SK-N-SH (cell line): ENCODE results near the gene CYB561D2. TPM values are rescaled to one million over a fixed set of nuclear protein-coding genes. Genes with fewer than 3 reads are reported as not detected.
A peak's percentile ranks its signal among the peaks of the same experiment; 100 is the strongest.

Experiments used
- CTCF ChIA-PET: fragments of 300-600, 350-600 bp; formaldehyde crosslinking; extraction: SDS; loops from one replicate; lab custom pipeline; 2021; lab: Yijun Ruan, JAX
- POLR2A ChIA-PET: fragments of 350-600 bp; sonication (Branson Sonifier 250); formaldehyde crosslinking; extraction: SDS; loops from one replicate; lab custom pipeline; 2020; ENCODE audit warnings: antibody characterized with exemption, inconsistent platforms; lab: Yijun Ruan, JAX
- DNase-seq: peaks from one replicate; pipeline ENCODE4 v3.0.0; 2012
- H2AFZ ChIP-seq: fragments of 200-600 bp; sonication (generic); 2 replicates; pipeline ENCODE4 v1.8.1; 2016; ENCODE audit warnings: antibody characterized with exemption, mild to moderate bottlenecking, low read depth
- H3F3A ChIP-seq: fragments of 200-600 bp; sonication (generic); replicated peaks from 2 replicates; pipeline ENCODE3; 2016; ENCODE audit warnings: antibody characterized with exemption, mild to moderate bottlenecking; ENCODE audit not compliant: insufficient read depth
- H3K27ac ChIP-seq, 2 experiments: fragments of 200-500 bp in 1 of 2; fragments of 200-600 bp in 1 of 2; sonication (Bioruptor generic) in 1 of 2; sonication (generic), shearing (Covaris generic) in 1 of 2; 2 replicates each; pipeline versions ENCODE4 v1.5.1 to v1.6.1; 2014 to 2016; ENCODE audit warnings: low read depth in 2 of 2, inconsistent platforms in 1 of 2, low read length in 1 of 2, mild to moderate bottlenecking in 1 of 2, mixed read lengths in 1 of 2
- H3K27me3 ChIP-seq: fragments of 200-600 bp; sonication (generic), shearing (Covaris generic); 2 replicates; pipeline ENCODE4 v1.6.1; 2016; ENCODE audit warnings: mixed run types; ENCODE audit not compliant: insufficient read depth
- H3K36me3 ChIP-seq, 2 experiments: fragments of 200-500 bp in 1 of 2; fragments of 200-600 bp in 1 of 2; sonication (Bioruptor generic) in 1 of 2; sonication (generic) in 1 of 2; replicated peaks in 1 of 2; 2 replicates each; pipeline versions ENCODE3 to v1.5.1; 2014 to 2016; ENCODE audit warnings: low read length in 1 of 2, mild to moderate bottlenecking in 1 of 2; ENCODE audit not compliant: insufficient read depth in 2 of 2, control insufficient read depth in 1 of 2
- H3K4me1 ChIP-seq, 2 experiments: fragments of 200-500 bp in 1 of 2; fragments of 200-600 bp in 1 of 2; sonication (Bioruptor generic) in 1 of 2; sonication (generic), shearing (Covaris generic) in 1 of 2; 2 replicates each; pipeline versions ENCODE4 v1.5.1 to v1.6.1; 2014 to 2016; ENCODE audit warnings: low read depth in 1 of 2, low read length in 1 of 2, mixed run types in 1 of 2; ENCODE audit not compliant: insufficient read depth in 2 of 2, control insufficient read depth in 1 of 2
- H3K4me2 ChIP-seq: fragments of 200-600 bp; sonication (generic), shearing (Covaris generic); 2 replicates; pipeline ENCODE4 v1.6.1; 2017; ENCODE audit warnings: mixed run types
- H3K4me3 ChIP-seq, 2 experiments: fragments of 200-500 bp in 1 of 2; fragments of 200-600 bp in 1 of 2; sonication (Bioruptor generic) in 1 of 2; sonication (generic), shearing (Covaris generic) in 1 of 2; 2 replicates each; pipeline versions ENCODE4 v1.5.1 to v1.8.1; 2014 to 2016; ENCODE audit warnings: low read depth in 2 of 2, inconsistent platforms in 1 of 2, low read length in 1 of 2, mild to moderate bottlenecking in 1 of 2, mixed read lengths in 1 of 2, moderate library complexity in 1 of 2
- H3K79me2 ChIP-seq: fragments of 200-600 bp; sonication (generic); 2 replicates; pipeline ENCODE4 v1.8.1; 2017; ENCODE audit warnings: mild to moderate bottlenecking; ENCODE audit not compliant: insufficient read depth
- H3K9ac ChIP-seq: fragments of 200-600 bp; sonication (generic); 2 replicates; pipeline ENCODE4 v1.6.1; 2017; ENCODE audit warnings: mixed run types
- H3K9me2 ChIP-seq: fragments of 200-600 bp; sonication (generic); 2 replicates; pipeline ENCODE4 v1.6.1; 2017; ENCODE audit warnings: mixed run types
- H3K9me3 ChIP-seq: fragments of 200-600 bp; sonication (generic); 2 replicates; pipeline ENCODE4 v1.6.1; 2017; ENCODE audit warnings: mixed run types, mild to moderate bottlenecking, moderate library complexity
- H4K20me1 ChIP-seq: fragments of 200-600 bp; sonication (generic); 2 replicates; pipeline ENCODE4 v1.6.1; 2017; ENCODE audit warnings: mild to moderate bottlenecking, mixed run types; ENCODE audit not compliant: insufficient read depth
- CHD2 ChIP-seq: fragments of 150-350 bp; IDR thresholded peaks from 2 replicates; pipeline ENCODE4 v1.6.1; 2018; ENCODE audit warnings: low read length; ENCODE audit not compliant: partially characterized antibody
- ELF1 ChIP-seq: IDR thresholded peaks from 2 replicates; pipeline ENCODE4 v1.4.0; 2012
- EP300 ChIP-seq, 2 experiments: IDR thresholded peaks; 2 replicates each; pipeline versions ENCODE4 v1.4.0 to v1.6.1; 2012; ENCODE audit warnings: borderline replicate concordance in 1 of 2, low read depth in 1 of 2, low read length in 1 of 2
- EZH2phosphoT487 ChIP-seq: fragments of 200-600 bp; sonication (generic); IDR thresholded peaks from 2 replicates; pipeline ENCODE4 v1.6.1; 2017; ENCODE audit warnings: low read depth, mixed run types, mild to moderate bottlenecking, antibody characterized with exemption, moderate library complexity, borderline replicate concordance
- FOSL2 ChIP-seq: IDR thresholded peaks from 2 replicates; pipeline ENCODE4 v1.4.0; 2012; ENCODE audit warnings: low read depth, mild to moderate bottlenecking, moderate library complexity, borderline replicate concordance
- FOXJ3 ChIP-seq: sonication (generic); formaldehyde crosslinking; IDR thresholded peaks from 2 replicates; pipeline ENCODE4 v1.5.1; 2020; ENCODE audit warnings: mild to moderate bottlenecking, missing genetic modification reagents
- GATA2 ChIP-seq: sonication (generic); formaldehyde crosslinking; IDR thresholded peaks from 2 replicates; pipeline ENCODE4 v1.5.0; 2020; ENCODE audit warnings: mild to moderate bottlenecking, missing genetic modification reagents
- JUND ChIP-seq: IDR thresholded peaks from 2 replicates; pipeline ENCODE4 v1.4.0; 2012
- MEF2A ChIP-seq: IDR thresholded peaks from 2 replicates; pipeline ENCODE4 v1.4.0; 2012; ENCODE audit warnings: low read depth, borderline replicate concordance
- NFIC ChIP-seq: IDR thresholded peaks from 2 replicates; pipeline ENCODE4 v1.4.0; 2012; ENCODE audit warnings: borderline replicate concordance
- POLR2AphosphoS5 ChIP-seq: IDR thresholded peaks from 2 replicates; pipeline ENCODE4 v1.6.1; 2012; ENCODE audit warnings: low read depth, low read length
- RXRA ChIP-seq: IDR thresholded peaks from 2 replicates; pipeline ENCODE4 v1.4.0; 2012; ENCODE audit warnings: low read depth, mild to moderate bottlenecking, borderline replicate concordance
- SIN3A ChIP-seq: IDR thresholded peaks from 2 replicates; pipeline ENCODE4 v1.6.1; 2012; ENCODE audit warnings: low read depth, mild to moderate bottlenecking, low read length, moderate library complexity, borderline replicate concordance
- SMC3 ChIP-seq: IDR thresholded peaks from 2 replicates; pipeline ENCODE4 v1.6.1; 2012; ENCODE audit warnings: low read depth, low read length, improper control_type of control experiment
- TAF1 ChIP-seq: IDR thresholded peaks from 2 replicates; pipeline ENCODE4 v1.6.1; 2012; ENCODE audit warnings: low read depth, mild to moderate bottlenecking, low read length, moderate library complexity, borderline replicate concordance
- YY1 ChIP-seq: IDR thresholded peaks from 2 replicates; pipeline ENCODE4 v1.4.0; 2012; ENCODE audit warnings: low read depth, mild to moderate bottlenecking
- WGBS: methylation state at CpG from one replicate; pipeline ENCODE4 v1.1.6; 2017; ENCODE audit warnings: low lambda C conversion rate; 5-methylcytosine and 5-hydroxymethylcytosine counted together
- polyA plus RNA-seq, 3 experiments: library from polyadenylated mRNA; depleted of rRNA; stranded (reverse); fragments of >200 nt; gene quantifications; 2 replicates each; pipeline ENCODE4 v1.2.3, GENCODE V29; 2012
- TF ChIP-seq, protein P1 (sequence below): fragments of 150-350 bp; IDR thresholded peaks from 2 replicates; pipeline ENCODE4 v1.6.1; 2016; ENCODE audit warnings: mild to moderate bottlenecking, low read depth, low read length
- TF ChIP-seq, protein P2 (sequence below): fragments of 200-600 bp; sonication (generic); IDR thresholded peaks from 2 replicates; pipeline ENCODE4 v1.6.1; 2017; ENCODE audit warnings: antibody characterized with exemption, mild to moderate bottlenecking, moderate library complexity
- TF ChIP-seq, protein P3 (sequence below): IDR thresholded peaks from 2 replicates; pipeline ENCODE4; 2012
- TF ChIP-seq, protein P4 (sequence below): IDR thresholded peaks from 2 replicates; pipeline ENCODE4 v1.6.1; 2012; ENCODE audit warnings: mild to moderate bottlenecking, low read depth, low read length, moderate library complexity
- TF ChIP-seq, protein P5 (sequence below): fragments of 150-350 bp; IDR thresholded peaks from 2 replicates; pipeline ENCODE4 v1.6.1; 2017; ENCODE audit warnings: antibody characterized with exemption, low read length, low read depth, borderline replicate concordance

CYB561D2 gene
- polyA plus RNA-seq, 1 of the 3 experiments (the other 2 are of a cell fraction), result 40.7 TPM

DNA sequence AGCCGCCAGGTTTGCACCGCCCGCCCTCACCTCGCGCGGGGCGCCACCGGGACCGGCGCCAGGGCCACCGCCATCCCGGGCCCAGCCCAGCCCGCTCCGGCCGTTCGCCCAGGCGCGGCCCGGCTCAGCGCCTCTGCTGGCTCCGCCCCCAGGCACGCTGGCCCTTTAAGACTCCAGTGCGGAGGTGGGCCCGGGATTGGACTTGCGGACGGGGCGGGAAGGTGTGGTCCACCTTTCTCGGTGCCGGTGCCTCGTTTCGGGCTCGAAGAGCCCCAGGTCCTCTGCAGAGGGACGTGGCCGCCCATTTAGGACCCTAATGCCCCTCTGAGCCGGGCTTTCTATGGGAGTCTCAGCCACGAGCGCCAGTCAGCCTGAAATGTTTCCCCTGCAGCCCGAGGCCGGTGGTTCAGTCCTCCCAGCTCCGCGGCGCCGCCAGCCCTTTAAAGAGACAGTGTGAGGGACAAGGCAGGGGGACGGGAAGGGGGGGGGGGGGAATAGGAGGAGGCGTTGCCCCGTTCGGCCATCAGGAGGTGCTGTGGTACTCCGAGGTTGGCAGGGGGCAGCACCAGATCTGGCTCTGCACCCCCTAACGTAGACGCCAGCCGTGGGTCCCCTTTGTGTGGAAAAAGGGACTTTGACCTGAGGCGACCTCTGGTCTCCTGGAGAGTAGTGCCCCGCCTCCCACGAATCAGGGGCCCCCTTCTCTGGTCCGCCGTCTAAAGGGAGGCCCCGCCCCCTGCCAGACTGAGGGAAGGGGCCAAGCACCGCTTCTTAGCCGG is 29.1 kb upstream of the CYB561D2 start (continued):
- TF ChIP-seq, protein P1, sequence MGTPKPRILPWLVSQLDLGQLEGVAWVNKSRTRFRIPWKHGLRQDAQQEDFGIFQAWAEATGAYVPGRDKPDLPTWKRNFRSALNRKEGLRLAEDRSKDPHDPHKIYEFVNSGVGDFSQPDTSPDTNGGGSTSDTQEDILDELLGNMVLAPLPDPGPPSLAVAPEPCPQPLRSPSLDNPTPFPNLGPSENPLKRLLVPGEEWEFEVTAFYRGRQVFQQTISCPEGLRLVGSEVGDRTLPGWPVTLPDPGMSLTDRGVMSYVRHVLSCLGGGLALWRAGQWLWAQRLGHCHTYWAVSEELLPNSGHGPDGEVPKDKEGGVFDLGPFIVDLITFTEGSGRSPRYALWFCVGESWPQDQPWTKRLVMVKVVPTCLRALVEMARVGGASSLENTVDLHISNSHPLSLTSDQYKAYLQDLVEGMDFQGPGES, result no peak
- TF ChIP-seq ELF1, result no peak
- TF ChIP-seq, protein P2, sequence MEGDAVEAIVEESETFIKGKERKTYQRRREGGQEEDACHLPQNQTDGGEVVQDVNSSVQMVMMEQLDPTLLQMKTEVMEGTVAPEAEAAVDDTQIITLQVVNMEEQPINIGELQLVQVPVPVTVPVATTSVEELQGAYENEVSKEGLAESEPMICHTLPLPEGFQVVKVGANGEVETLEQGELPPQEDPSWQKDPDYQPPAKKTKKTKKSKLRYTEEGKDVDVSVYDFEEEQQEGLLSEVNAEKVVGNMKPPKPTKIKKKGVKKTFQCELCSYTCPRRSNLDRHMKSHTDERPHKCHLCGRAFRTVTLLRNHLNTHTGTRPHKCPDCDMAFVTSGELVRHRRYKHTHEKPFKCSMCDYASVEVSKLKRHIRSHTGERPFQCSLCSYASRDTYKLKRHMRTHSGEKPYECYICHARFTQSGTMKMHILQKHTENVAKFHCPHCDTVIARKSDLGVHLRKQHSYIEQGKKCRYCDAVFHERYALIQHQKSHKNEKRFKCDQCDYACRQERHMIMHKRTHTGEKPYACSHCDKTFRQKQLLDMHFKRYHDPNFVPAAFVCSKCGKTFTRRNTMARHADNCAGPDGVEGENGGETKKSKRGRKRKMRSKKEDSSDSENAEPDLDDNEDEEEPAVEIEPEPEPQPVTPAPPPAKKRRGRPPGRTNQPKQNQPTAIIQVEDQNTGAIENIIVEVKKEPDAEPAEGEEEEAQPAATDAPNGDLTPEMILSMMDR, result peak; percentile 61
- peak; percentile 74 for TF ChIP-seq POLR2AphosphoS5
- no peak for TF ChIP-seq SIN3A
- TF ChIP-seq GATA2 (CRISPR knock-in tag), result no peak
- no peak for TF ChIP-seq RXRA
- TF ChIP-seq EZH2phosphoT487, result no peak
- no peak; the same call in 1 of the 2 replicates for TF ChIP-seq TAF1

DNA sequence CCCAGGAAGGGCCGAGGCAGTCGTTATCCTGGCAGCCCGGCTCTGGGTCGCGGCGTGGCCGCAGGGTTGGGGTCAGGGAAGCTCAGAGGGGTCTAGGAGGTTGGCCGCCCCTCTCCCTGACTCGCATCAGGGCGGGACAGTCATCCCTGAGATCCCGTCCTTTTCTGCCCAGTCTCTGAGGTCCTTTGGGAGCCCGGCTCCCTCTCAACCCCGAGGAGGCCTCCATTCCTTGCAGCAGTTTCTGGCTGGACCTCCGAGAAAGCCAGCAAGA is 28.6 kb upstream of the CYB561D2 start:
- H3K9ac ChIP-seq, result no peak overlapping the region
- H3K4me3 ChIP-seq, result peak overlapping the region in 1 of 2 experiments; percentile 92; a peak in 2 of 4 replicates
- no peak for TF ChIP-seq NFIC
- TF ChIP-seq SIN3A, result no peak
- TF ChIP-seq ELF1, result no peak
- TF ChIP-seq, protein P3, sequence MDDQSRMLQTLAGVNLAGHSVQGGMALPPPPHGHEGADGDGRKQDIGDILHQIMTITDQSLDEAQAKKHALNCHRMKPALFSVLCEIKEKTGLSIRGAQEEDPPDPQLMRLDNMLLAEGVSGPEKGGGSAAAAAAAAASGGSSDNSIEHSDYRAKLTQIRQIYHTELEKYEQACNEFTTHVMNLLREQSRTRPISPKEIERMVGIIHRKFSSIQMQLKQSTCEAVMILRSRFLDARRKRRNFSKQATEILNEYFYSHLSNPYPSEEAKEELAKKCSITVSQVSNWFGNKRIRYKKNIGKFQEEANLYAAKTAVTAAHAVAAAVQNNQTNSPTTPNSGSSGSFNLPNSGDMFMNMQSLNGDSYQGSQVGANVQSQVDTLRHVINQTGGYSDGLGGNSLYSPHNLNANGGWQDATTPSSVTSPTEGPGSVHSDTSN, result no peak
- no peak for TF ChIP-seq GATA2 (CRISPR knock-in tag)
- TF ChIP-seq, protein P4, sequence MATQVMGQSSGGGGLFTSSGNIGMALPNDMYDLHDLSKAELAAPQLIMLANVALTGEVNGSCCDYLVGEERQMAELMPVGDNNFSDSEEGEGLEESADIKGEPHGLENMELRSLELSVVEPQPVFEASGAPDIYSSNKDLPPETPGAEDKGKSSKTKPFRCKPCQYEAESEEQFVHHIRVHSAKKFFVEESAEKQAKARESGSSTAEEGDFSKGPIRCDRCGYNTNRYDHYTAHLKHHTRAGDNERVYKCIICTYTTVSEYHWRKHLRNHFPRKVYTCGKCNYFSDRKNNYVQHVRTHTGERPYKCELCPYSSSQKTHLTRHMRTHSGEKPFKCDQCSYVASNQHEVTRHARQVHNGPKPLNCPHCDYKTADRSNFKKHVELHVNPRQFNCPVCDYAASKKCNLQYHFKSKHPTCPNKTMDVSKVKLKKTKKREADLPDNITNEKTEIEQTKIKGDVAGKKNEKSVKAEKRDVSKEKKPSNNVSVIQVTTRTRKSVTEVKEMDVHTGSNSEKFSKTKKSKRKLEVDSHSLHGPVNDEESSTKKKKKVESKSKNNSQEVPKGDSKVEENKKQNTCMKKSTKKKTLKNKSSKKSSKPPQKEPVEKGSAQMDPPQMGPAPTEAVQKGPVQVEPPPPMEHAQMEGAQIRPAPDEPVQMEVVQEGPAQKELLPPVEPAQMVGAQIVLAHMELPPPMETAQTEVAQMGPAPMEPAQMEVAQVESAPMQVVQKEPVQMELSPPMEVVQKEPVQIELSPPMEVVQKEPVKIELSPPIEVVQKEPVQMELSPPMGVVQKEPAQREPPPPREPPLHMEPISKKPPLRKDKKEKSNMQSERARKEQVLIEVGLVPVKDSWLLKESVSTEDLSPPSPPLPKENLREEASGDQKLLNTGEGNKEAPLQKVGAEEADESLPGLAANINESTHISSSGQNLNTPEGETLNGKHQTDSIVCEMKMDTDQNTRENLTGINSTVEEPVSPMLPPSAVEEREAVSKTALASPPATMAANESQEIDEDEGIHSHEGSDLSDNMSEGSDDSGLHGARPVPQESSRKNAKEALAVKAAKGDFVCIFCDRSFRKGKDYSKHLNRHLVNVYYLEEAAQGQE, result no peak
- no peak for TF ChIP-seq FOSL2
- no peak for TF ChIP-seq SMC3
- no peak for TF ChIP-seq YY1
- TF ChIP-seq, protein P5, sequence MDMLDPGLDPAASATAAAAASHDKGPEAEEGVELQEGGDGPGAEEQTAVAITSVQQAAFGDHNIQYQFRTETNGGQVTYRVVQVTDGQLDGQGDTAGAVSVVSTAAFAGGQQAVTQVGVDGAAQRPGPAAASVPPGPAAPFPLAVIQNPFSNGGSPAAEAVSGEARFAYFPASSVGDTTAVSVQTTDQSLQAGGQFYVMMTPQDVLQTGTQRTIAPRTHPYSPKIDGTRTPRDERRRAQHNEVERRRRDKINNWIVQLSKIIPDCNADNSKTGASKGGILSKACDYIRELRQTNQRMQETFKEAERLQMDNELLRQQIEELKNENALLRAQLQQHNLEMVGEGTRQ, result no peak
- TF ChIP-seq CHD2, result no peak
- TF ChIP-seq MEF2A, result no peak
- no peak for TF ChIP-seq EP300 (IDR thresholded peaks at IDR 0.05; ENCODE audit: borderline replicate concordance in 1 of 2, low read depth in 1 of 2, low read length in 1 of 2)
- TF ChIP-seq FOXJ3 (CRISPR knock-in tag), result no peak
- TF ChIP-seq JUND, result no peak
- no peak for TF ChIP-seq TAF1
- TF ChIP-seq, all 33 proteins: peak for 0
- no peaks in the 10 kb centered on the region for H3K9me3 ChIP-seq
- peaks cover 51% of the 10 kb centered on the region for H3K79me2 ChIP-seq
- H3K9me2 ChIP-seq, result no peaks in the 10 kb centered on the region
- peak overlapping the region; percentile 80 for H3K4me2 ChIP-seq
- peaks cover 0 to 44% of the 10 kb centered on the region in 2 experiments; a peak in 2 of 4 replicates for H3K4me1 ChIP-seq
- no peaks in the 10 kb centered on the region for H4K20me1 ChIP-seq
- POLR2A ChIA-PET, result interaction anchor here (1.0 to 1.8 kb wide), 4 partner anchors 12 to 23 kb away, joined by 3 to 5 read pairs (median 3); partner anchors contain the start of genes HYAL3 and NAA80
- CTCF ChIA-PET, result interaction anchor here (1.0 to 6.0 kb wide), 12 partner anchors 13 to 170 kb away, joined by 3 to 60 read pairs (median 4); partner anchors contain the start of genes HYAL1, HYAL3, IFRD2 and NAA80
- H3F3A ChIP-seq, result peaks cover 10% of the 10 kb centered on the region
- WGBS, result 60% methylated on average over 1 of the region's 14 CpGs
- no peak for DNase-seq
- H2AFZ ChIP-seq, result peak overlapping the region; percentile 94
- peak overlapping the region in 1 of 2 experiments; percentile 94; a peak in 1 of 4 replicates for H3K27ac ChIP-seq
- no peaks in the 10 kb centered on the region for H3K27me3 ChIP-seq
- H3K36me3 ChIP-seq, result peaks cover 8 to 49% of the 10 kb centered on the region in 2 experiments
